SK-N-MC (cell line): Measurements from ENCODE around the gene RHBDD2.
"Not testable (repeated sequence)": the region's sequence is repeated elsewhere in the genome, so short reads cannot be mapped to it uniquely, and the experiment has no call there.

Source experiments
- DNase-seq: peaks from one replicate; pipeline ENCODE4 v3.0.0-alpha.2; 2011; ENCODE audit warnings: low read depth, low spot score
- H3K27ac ChIP-seq: fragments of 200-600 bp; sonication (generic); 2 replicates; pipeline ENCODE4 v1.5.1; 2016; ENCODE audit warnings: mixed run types
- H3K36me3 ChIP-seq: fragments of 200-600 bp; sonication (generic); 2 replicates; pipeline ENCODE4 v1.6.1; 2017; ENCODE audit warnings: antibody characterized with exemption, low read length, mixed read lengths; ENCODE audit not compliant: insufficient read depth
- H3K4me3 ChIP-seq: fragments of 200-600 bp; sonication (generic); 2 replicates; pipeline ENCODE4 v1.5.1; 2016
- H3K9ac ChIP-seq: fragments of 200-600 bp; sonication (generic); 2 replicates; pipeline ENCODE4 v1.8.0; 2017; ENCODE audit warnings: mixed run types, mixed read lengths; ENCODE audit not compliant: insufficient read length
- H3K9me3 ChIP-seq: fragments of 200-600 bp; sonication (generic); 2 replicates; pipeline ENCODE4 v1.6.1; 2017; ENCODE audit warnings: low read depth, mild to moderate bottlenecking, antibody characterized with exemption, low read length, moderate library complexity, mixed read lengths
- EZH2 ChIP-seq: fragments of 200-600 bp; sonication (generic); IDR thresholded peaks from one replicate; pipeline ENCODE4 v1.6.1; 2017; ENCODE audit warnings: antibody characterized with exemption
- FOXP2 ChIP-seq: optimal IDR thresholded peaks from 2 replicates; pipeline ENCODE3; 2011; ENCODE audit warnings: mild to moderate bottlenecking, moderate library complexity; ENCODE audit not compliant: insufficient read depth; ENCODE audit errors: extremely low read length, control extremely low read depth
- POLR2AphosphoS5 ChIP-seq: IDR thresholded peaks from 2 replicates; pipeline ENCODE4 v1.6.1; 2012; ENCODE audit warnings: mild to moderate bottlenecking, low read depth, low read length, borderline replicate concordance

The RHBDD2 gene

GRCh38 chr7:75891815-75892411 is 13.1 kb downstream of the RHBDD2 start:
- Histone ChIP-seq H3K27ac (no peak overlapping the region), H3K36me3 (peaks cover 9% of the 10 kb centered on the region; the same call in 1 of the 2 replicates), H3K9ac (no peak overlapping the region), H3K4me3 (no peak overlapping the region), H3K9me3 (no peaks in the 10 kb centered on the region)
- TF ChIP-seq EZH2 (no peak), FOXP2 (no peak), POLR2AphosphoS5 (no peak)
- DNase-seq: no peak

DNA sequence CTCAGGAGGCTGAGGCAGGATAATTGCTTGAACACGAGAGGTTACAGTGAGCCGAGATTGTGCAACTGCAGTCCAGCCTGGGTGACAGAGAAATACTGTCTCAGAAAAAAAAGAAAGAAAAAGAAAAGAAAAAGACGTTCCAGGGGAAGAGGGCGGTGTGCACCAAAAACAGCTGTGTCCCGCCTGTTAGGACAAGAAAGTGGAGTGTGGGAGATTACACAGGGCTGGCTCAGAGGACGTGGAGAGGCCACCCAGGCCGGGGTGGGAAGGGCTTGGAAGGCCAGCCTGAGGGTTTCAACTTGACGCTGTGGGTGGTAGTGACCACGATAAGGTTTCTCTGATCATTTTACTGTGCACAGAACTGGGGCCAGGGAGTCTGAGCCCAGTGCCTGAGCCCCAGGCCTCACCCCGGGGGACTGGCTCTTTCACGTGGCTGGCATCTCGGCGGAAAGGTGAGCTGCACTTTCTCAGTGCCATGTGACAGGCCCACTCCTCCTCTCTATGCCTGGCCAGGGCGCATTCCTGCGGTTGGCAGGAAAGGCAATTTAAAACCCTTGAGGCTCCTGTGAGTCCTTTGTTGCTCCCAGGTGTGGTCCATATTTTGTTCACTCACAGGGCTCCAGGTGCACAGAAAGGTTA is 13.9 kb downstream of the RHBDD2 start:
- Histone ChIP-seq H3K36me3 (peaks cover 6% of the 10 kb centered on the region; the same call in 1 of the 2 replicates), H3K9ac (no peak overlapping the region), H3K27ac (no peak overlapping the region), H3K4me3 (no peak overlapping the region), H3K9me3 (no peaks in the 10 kb centered on the region)
- TF ChIP-seq POLR2AphosphoS5 (no peak), EZH2 (no peak), FOXP2 (no peak)
- DNase-seq: no peak

DNA sequence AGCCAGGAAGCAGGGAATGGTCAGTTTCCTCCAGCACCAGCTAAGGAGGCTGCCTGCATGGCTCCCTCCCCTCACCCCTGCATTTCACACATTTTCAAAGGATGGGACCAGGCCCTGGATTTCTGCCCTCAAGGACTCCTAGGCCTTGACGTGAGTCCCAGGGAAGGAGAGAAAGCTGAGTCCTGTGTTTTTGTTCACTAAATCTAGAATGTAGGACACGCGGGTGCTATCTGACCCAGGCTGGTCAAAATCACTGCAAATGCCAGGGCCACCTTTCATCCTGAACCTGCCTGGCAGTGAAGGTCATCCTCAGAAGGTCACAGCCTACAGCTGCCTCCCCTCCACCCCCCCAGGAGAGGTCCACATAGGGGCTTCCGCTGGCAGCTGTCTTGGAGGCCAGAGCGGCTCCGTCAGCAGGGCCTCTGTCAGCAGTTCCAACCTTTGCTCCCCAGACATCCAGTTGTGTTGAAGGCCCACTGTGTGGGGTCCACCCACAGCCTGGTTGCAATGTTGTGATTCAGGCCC is 18.0 kb downstream of the RHBDD2 start:
- no peak for DNase-seq
- Histone ChIP-seq H3K4me3 (no peak overlapping the region), H3K9ac (no peak overlapping the region), H3K36me3 (no peaks in the 10 kb centered on the region), H3K27ac (no peak overlapping the region), H3K9me3 (no peaks in the 10 kb centered on the region)
- TF ChIP-seq FOXP2 (no peak), POLR2AphosphoS5 (no peak), EZH2 (no peak)

GRCh38 chr7:75900617-75901315 is 21.9 kb downstream of the RHBDD2 start:
- Histone ChIP-seq H3K27ac (no peak overlapping the region), H3K9ac (no peak overlapping the region), H3K9me3 (no peaks in the 10 kb centered on the region), H3K36me3 (no peaks in the 10 kb centered on the region), H3K4me3 (no peak overlapping the region)
- TF ChIP-seq POLR2AphosphoS5 (no peak), FOXP2 (no peak), EZH2 (no peak)
- no peak for DNase-seq

DNA sequence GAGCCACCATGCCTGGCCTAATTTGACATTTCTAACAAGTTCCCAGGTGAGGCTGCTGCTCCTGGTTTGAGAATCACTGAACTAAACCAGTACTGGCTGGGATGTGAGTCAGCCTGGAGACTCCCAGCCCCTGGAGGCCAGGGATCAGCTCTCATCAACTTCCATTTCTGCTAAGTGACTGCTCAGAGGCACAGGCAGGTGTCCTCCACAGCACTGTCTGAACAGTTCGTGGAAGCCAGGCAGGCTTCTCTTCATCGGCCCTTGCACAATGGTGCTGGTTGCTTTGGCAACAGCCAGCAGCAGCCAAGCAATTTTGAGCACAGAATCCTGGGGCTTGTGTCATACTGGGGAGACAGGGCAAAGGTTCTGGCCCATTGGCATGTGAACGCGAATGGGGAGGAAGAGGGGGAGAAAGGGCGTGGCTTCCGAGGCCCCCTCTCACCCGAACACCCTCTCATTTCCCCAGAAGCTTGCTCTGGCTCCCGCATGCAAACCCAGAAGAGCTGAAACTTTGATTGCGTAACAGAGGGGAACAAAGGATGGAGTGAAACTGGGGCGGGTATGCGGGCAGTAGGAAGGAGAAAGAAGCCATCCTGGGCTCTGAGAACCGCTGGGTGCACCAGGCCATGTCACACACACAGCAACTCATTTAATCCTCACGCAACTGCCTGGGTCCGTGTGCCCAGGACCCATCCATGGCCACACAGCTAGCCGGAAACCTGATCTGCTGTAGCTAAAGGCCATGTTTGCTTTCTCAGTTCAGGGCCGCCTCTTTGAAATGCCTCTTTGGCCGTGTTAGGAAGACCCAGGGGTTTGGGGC is 27.2 kb downstream of the RHBDD2 start:
- no peak for DNase-seq
- H3K9ac ChIP-seq: no peak overlapping the region
- no peaks in the 10 kb centered on the region for H3K36me3 ChIP-seq
- H3K9me3 ChIP-seq: no peaks in the 10 kb centered on the region
- no peak overlapping the region for H3K4me3 ChIP-seq
- no peak overlapping the region for H3K27ac ChIP-seq
- TF ChIP-seq EZH2: no peak
- no peak for TF ChIP-seq FOXP2
- no peak for TF ChIP-seq POLR2AphosphoS5

GRCh38 chr7:75906991-75907667 is 28.3 kb downstream of the RHBDD2 start:
- Histone ChIP-seq H3K4me3 (no peak overlapping the region), H3K36me3 (no peaks in the 10 kb centered on the region), H3K27ac (no peak overlapping the region), H3K9ac (no peak overlapping the region), H3K9me3 (no peaks in the 10 kb centered on the region)
- no peak for DNase-seq
- TF ChIP-seq FOXP2 (no peak), POLR2AphosphoS5 (no peak), EZH2 (no peak)

DNA sequence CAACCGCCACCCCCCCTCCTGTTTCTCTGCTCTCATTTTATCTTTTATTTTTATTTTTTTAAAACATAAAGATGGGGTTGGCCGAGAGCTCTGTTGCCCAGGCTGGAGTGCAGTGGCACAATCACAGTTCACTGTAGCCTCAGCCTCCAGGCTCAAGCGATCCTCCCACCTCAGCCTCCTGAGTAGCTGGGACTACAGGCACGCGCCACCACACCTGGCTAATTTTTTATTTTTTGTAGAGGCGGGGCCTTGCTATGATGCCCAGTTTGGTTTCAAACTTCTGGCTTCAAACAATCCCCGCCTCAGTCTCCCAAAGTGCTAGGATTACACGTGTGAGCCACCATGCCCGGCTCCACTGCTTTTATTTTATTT is 28.8 kb downstream of the RHBDD2 start:
- H3K27ac ChIP-seq, H3K4me3 ChIP-seq, DNase-seq, H3K36me3 ChIP-seq, H3K9me3 ChIP-seq, H3K9ac ChIP-seq: not testable (repeated sequence)
